ENCODE results near the gene TSC22D3.

The TSC22D3 gene

GRCh38 chrX:107718156-107718621 lies 57.4 kb downstream of the TSC22D3 start:
- Histone ChIP-seq H3K9ac (ENCODE audit: low read depth, low read length) (peak overlapping the region; percentile 39; the same call in 1 of the 2 replicates), H3K4me1 (ENCODE audit: control insufficient read depth, insufficient read depth, low read length) (peaks cover 29% of the 10 kb centered on the region), H3K27ac (ENCODE audit: low read depth, low read length) (no peak overlapping the region), H3K27me3 (ENCODE audit: control insufficient read depth, insufficient read depth, low read length) (peaks cover 28% of the 10 kb centered on the region), H3K4me3 (ENCODE audit: low read depth, low read length) (no peak overlapping the region), H3K36me3 (ENCODE audit: control insufficient read depth, insufficient read depth, low read length) (peaks cover 11% of the 10 kb centered on the region), H3K9me3 (ENCODE audit: control insufficient read depth, insufficient read depth, low read length) (no peaks in the 10 kb centered on the region)

GRCh38 chrX:107716816-107717700 lies 58.5 kb downstream of the TSC22D3 start:
- Histone ChIP-seq H3K4me1 (ENCODE audit: control insufficient read depth, insufficient read depth, low read length) (peaks cover 29% of the 10 kb centered on the region), H3K27ac (ENCODE audit: low read depth, low read length) (no peak overlapping the region), H3K4me3 (ENCODE audit: low read depth, low read length) (peak overlapping the region; percentile 76)

GRCh38 chrX:107716118-107716684 lies 59.4 kb downstream of the TSC22D3 start:
- H3K4me1 ChIP-seq (ENCODE audit: control insufficient read depth, insufficient read depth, low read length), result peaks cover 30% of the 10 kb centered on the region
- H3K9ac ChIP-seq (ENCODE audit: low read depth, low read length), result peak overlapping the region; percentile 66
- peak overlapping the region; percentile 76 for H3K4me3 ChIP-seq (ENCODE audit: low read depth, low read length)
- peaks cover 28% of the 10 kb centered on the region for H3K27me3 ChIP-seq (ENCODE audit: control insufficient read depth, insufficient read depth, low read length)
- H3K36me3 ChIP-seq (ENCODE audit: control insufficient read depth, insufficient read depth, low read length), result peaks cover 11% of the 10 kb centered on the region
- no peak overlapping the region for H3K27ac ChIP-seq (ENCODE audit: low read depth, low read length)
- no peaks in the 10 kb centered on the region for H3K9me3 ChIP-seq (ENCODE audit: control insufficient read depth, insufficient read depth, low read length)

More at GRCh38 chrX:107716816-107717700, 58.5 kb downstream of the TSC22D3 start:
- no peaks in the 10 kb centered on the region for H3K9me3 ChIP-seq (ENCODE audit: control insufficient read depth, insufficient read depth, low read length)
- peak overlapping the region; percentile 66 for H3K9ac ChIP-seq (ENCODE audit: low read depth, low read length)
- H3K36me3 ChIP-seq (ENCODE audit: control insufficient read depth, insufficient read depth, low read length), result peaks cover 11% of the 10 kb centered on the region
- peaks cover 28% of the 10 kb centered on the region for H3K27me3 ChIP-seq (ENCODE audit: control insufficient read depth, insufficient read depth, low read length)

GRCh38 chrX:107715331-107716117 lies 60.1 kb downstream of the TSC22D3 start:
- Histone ChIP-seq H3K36me3 (ENCODE audit: control insufficient read depth, insufficient read depth, low read length) (peaks cover 11% of the 10 kb centered on the region), H3K4me1 (ENCODE audit: control insufficient read depth, insufficient read depth, low read length) (peaks cover 37% of the 10 kb centered on the region), H3K27ac (ENCODE audit: low read depth, low read length) (no peak overlapping the region), H3K4me3 (ENCODE audit: low read depth, low read length) (peak overlapping the region; percentile 76), H3K9me3 (ENCODE audit: control insufficient read depth, insufficient read depth, low read length) (no peaks in the 10 kb centered on the region), H3K9ac (ENCODE audit: low read depth, low read length) (peak overlapping the region; percentile 57), H3K27me3 (ENCODE audit: control insufficient read depth, insufficient read depth, low read length) (peaks cover 28% of the 10 kb centered on the region)

- no peak overlapping the region for H3K9ac ChIP-seq (ENCODE audit: low read depth, low read length)
- H3K4me1 ChIP-seq (ENCODE audit: control insufficient read depth, insufficient read depth, low read length), result peaks cover 35% of the 10 kb centered on the region
- no peak overlapping the region for H3K4me3 ChIP-seq (ENCODE audit: low read depth, low read length)
- H3K9me3 ChIP-seq (ENCODE audit: control insufficient read depth, insufficient read depth, low read length), result no peaks in the 10 kb centered on the region
- no peak overlapping the region for H3K27ac ChIP-seq (ENCODE audit: low read depth, low read length)
- H3K36me3 ChIP-seq (ENCODE audit: control insufficient read depth, insufficient read depth, low read length), result peaks cover 11% of the 10 kb centered on the region
- H3K27me3 ChIP-seq (ENCODE audit: control insufficient read depth, insufficient read depth, low read length), result peaks cover 28% of the 10 kb centered on the region
These were observed 61.2 kb downstream of the TSC22D3 start for GRCh38 chrX:107714206-107714891.

- peaks cover 28% of the 10 kb centered on the region for H3K27me3 ChIP-seq (ENCODE audit: control insufficient read depth, insufficient read depth, low read length)
- H3K27ac ChIP-seq (ENCODE audit: low read depth, low read length), result no peak overlapping the region
- peaks cover 11% of the 10 kb centered on the region for H3K36me3 ChIP-seq (ENCODE audit: control insufficient read depth, insufficient read depth, low read length)
- no peak overlapping the region for H3K9ac ChIP-seq (ENCODE audit: low read depth, low read length)
- H3K9me3 ChIP-seq (ENCODE audit: control insufficient read depth, insufficient read depth, low read length), result no peaks in the 10 kb centered on the region
- H3K4me1 ChIP-seq (ENCODE audit: control insufficient read depth, insufficient read depth, low read length), result peaks cover 28% of the 10 kb centered on the region
- no peak overlapping the region for H3K4me3 ChIP-seq (ENCODE audit: low read depth, low read length)
These were observed 61.9 kb downstream of the TSC22D3 start for GRCh38 chrX:107713543-107714205.

- Histone ChIP-seq H3K27me3 (ENCODE audit: control insufficient read depth, insufficient read depth, low read length) (peaks cover 28% of the 10 kb centered on the region), H3K27ac (ENCODE audit: low read depth, low read length) (no peak overlapping the region)
These were observed 62.4 kb downstream of the TSC22D3 start for GRCh38 chrX:107713203-107713542.

GRCh38 chrX:107712231-107713202 lies 63.1 kb downstream of the TSC22D3 start:
- no peaks in the 10 kb centered on the region for H3K9me3 ChIP-seq (ENCODE audit: control insufficient read depth, insufficient read depth, low read length)
- peaks cover 21% of the 10 kb centered on the region for H3K4me1 ChIP-seq (ENCODE audit: control insufficient read depth, insufficient read depth, low read length)
- peaks cover 28% of the 10 kb centered on the region for H3K27me3 ChIP-seq (ENCODE audit: control insufficient read depth, insufficient read depth, low read length)
- no peak overlapping the region for H3K4me3 ChIP-seq (ENCODE audit: low read depth, low read length)
- no peak overlapping the region for H3K27ac ChIP-seq (ENCODE audit: low read depth, low read length)
- no peak overlapping the region for H3K9ac ChIP-seq (ENCODE audit: low read depth, low read length)
- peaks cover 11% of the 10 kb centered on the region for H3K36me3 ChIP-seq (ENCODE audit: control insufficient read depth, insufficient read depth, low read length)

More at GRCh38 chrX:107713203-107713542, 62.4 kb downstream of the TSC22D3 start:
- H3K4me3 ChIP-seq (ENCODE audit: low read depth, low read length), result no peak overlapping the region
- peaks cover 23% of the 10 kb centered on the region for H3K4me1 ChIP-seq (ENCODE audit: control insufficient read depth, insufficient read depth, low read length)
- H3K36me3 ChIP-seq (ENCODE audit: control insufficient read depth, insufficient read depth, low read length), result peaks cover 11% of the 10 kb centered on the region
- H3K9me3 ChIP-seq (ENCODE audit: control insufficient read depth, insufficient read depth, low read length), result no peaks in the 10 kb centered on the region
- no peak overlapping the region for H3K9ac ChIP-seq (ENCODE audit: low read depth, low read length)

GRCh38 chrX:107711521-107712181 lies 63.9 kb downstream of the TSC22D3 start:
- Histone ChIP-seq H3K4me3 (ENCODE audit: low read depth, low read length) (no peak overlapping the region), H3K27ac (ENCODE audit: low read depth, low read length) (no peak overlapping the region), H3K9me3 (ENCODE audit: control insufficient read depth, insufficient read depth, low read length) (no peaks in the 10 kb centered on the region), H3K4me1 (ENCODE audit: control insufficient read depth, insufficient read depth, low read length) (peaks cover 16% of the 10 kb centered on the region), H3K36me3 (ENCODE audit: control insufficient read depth, insufficient read depth, low read length) (peaks cover 11% of the 10 kb centered on the region), H3K27me3 (ENCODE audit: control insufficient read depth, insufficient read depth, low read length) (peaks cover 20% of the 10 kb centered on the region), H3K9ac (ENCODE audit: low read depth, low read length) (no peak overlapping the region)

All from HUES48 (cell line).